ENCODE data around the gene ATRIP.

Gene ATRIP

DNA sequence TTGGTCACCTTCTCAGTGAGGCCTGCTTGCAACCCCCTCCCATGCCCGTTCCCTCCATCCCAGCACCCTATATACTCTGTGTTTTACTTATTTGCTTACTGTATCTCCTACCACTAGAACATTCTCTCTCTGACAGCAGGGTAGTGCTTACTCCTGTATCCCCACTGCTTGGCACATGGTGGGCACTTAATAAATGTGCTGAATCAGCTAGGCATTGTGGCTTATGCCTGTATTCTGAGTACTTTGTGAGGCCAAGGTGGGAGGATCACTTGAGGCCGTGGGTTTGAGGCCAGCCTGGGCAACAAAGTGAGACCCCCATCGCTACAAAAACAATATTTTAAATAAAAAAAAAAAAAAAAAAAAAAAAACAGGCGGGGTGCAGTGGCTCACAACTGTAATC is 65.0 kb downstream of the ATRIP start:
- no peak overlapping the region for H3K4me3 ChIP-seq (ENCODE audit: extremely low read depth, insufficient read depth, low read length, poor library complexity, severe bottlenecking)
- H3K36me3 ChIP-seq (ENCODE audit: control insufficient read depth, insufficient read depth, low read length) = no peaks in the 10 kb centered on the region
- no peak overlapping the region for H3K27ac ChIP-seq (ENCODE audit: low read depth, low read length, severe bottlenecking)
- 77 to 100% methylated on average over 1 of the region's 4 CpGs for WGBS, 2 experiments (ENCODE audit: insufficient coverage in 2 of 2)
- peaks cover 14% of the 10 kb centered on the region for H3K4me1 ChIP-seq (ENCODE audit: control insufficient read depth, insufficient read depth, low read length, poor library complexity, severe bottlenecking)
- H3K9me3 ChIP-seq (ENCODE audit: control insufficient read depth, low read length) = no peaks in the 10 kb centered on the region

- Histone ChIP-seq H3K27ac (ENCODE audit: low read depth, low read length, severe bottlenecking) (no peak overlapping the region), H3K4me3 (ENCODE audit: extremely low read depth, insufficient read depth, low read length, poor library complexity, severe bottlenecking) (no peak overlapping the region), H3K36me3 (ENCODE audit: control insufficient read depth, insufficient read depth, low read length) (no peaks in the 10 kb centered on the region), H3K9me3 (ENCODE audit: control insufficient read depth, low read length) (no peaks in the 10 kb centered on the region), H3K4me1 (ENCODE audit: control insufficient read depth, insufficient read depth, low read length, poor library complexity, severe bottlenecking) (no peaks in the 10 kb centered on the region)
- 92 to 95% methylated on average over 7 to 8 of the region's 8 CpGs for WGBS, 2 experiments (ENCODE audit: insufficient coverage in 2 of 2)
These were observed 68.1 kb downstream of the ATRIP start for GRCh38 chr3:48514431-48515227.
